Measurements from ENCODE around the gene SLC34A1.
A peak's percentile ranks its signal among the peaks of the same experiment; 100 is the strongest.

Gene SLC34A1

DNA sequence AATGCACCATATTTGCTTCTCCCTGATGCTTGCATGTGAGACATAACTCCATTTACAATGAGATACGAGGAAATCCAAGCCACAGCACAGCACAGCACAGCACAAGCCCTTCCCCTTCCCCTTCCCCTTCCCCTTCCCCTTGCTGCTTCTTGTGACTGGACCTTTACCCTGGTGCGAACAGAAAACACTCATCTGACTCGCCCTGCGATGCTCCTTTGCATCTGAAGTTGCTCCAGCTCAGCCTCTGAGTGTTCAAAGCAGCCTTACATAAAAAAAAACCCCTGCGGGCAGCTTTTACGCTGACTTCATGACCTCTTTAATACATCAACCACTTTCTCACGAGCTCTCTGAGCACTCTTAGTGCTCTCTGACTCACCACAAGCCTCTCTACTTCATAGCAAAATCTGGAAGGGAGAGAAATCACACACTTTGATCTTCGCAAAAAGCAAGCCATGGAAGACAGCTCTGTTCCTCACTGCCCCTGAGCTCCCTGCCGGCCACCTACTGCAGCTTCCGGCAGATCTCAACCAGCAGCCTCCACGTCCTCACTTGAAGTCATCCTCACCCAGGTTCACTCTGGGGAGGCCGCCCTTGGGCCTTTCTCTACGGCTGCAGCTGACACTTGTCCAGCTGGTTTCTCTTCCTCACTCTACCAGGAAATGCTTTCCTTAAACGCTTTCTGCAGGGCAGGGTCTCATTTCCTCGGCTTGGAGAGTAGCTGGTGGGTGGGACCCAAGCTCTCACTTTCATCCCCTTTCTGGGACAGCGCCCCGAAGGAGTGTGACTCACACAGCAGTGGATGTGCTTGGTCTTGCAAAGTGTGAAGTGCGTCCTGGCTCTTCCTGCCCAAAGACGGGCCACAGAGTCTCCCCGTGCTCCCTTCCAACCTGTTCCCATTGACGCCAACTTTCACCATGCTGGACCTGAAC lies 5.3 kb downstream of the SLC34A1 start:
- H3K4me3 ChIP-seq (ENCODE audit: low read length), result no peak overlapping the region
- peak; percentile 73 for DNase-seq (ENCODE audit: low read depth)

DNA sequence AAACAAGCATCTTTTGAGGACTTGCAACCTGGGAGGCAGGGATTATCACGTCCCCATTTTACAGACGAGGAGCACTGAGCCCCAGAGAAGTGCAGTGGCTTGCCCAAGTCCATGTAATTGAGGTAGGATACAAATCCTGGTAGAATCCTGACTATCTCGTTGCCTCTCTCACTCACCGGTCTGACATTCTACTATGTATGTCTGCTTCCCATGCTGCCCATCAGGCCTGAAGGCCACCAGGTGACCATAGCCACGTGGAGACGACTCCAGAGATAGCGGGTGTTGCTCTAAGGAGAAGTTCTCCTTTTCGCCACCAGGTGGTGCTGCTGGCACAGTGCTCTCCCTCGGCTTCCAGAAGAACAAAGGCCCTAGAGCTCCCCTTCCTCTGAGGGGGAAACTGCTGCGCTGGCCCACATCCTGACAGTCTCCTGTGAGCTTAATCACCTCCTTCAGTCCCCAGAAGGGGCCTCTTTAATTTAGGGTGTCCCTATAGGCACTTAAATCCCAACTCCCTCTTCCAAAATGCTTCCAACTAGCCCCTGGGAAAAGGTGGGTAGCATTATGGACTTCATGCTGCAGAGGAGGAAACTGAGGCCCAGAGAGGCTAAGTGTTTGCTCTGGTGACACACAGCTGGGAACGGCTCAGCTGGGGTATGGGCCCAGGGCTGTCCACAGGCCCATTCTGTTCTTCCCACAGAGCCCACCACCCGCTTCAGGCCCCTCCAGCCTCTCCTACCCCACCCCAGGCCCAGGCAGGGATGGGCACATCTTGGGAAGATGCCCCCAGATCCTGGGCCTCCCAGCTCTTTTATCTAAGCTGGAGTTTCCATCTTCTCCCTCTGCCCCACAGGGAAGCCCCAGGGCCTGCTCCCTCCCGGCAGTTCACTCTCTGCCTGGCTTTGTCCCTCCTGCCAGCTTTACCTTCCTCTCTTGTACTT lies 6.4 kb downstream of the SLC34A1 start:
- no peak overlapping the region for H3K4me3 ChIP-seq (ENCODE audit: low read length)
- peak; percentile 36 for DNase-seq (ENCODE audit: low read depth)
- TF ChIP-seq, protein P1, sequence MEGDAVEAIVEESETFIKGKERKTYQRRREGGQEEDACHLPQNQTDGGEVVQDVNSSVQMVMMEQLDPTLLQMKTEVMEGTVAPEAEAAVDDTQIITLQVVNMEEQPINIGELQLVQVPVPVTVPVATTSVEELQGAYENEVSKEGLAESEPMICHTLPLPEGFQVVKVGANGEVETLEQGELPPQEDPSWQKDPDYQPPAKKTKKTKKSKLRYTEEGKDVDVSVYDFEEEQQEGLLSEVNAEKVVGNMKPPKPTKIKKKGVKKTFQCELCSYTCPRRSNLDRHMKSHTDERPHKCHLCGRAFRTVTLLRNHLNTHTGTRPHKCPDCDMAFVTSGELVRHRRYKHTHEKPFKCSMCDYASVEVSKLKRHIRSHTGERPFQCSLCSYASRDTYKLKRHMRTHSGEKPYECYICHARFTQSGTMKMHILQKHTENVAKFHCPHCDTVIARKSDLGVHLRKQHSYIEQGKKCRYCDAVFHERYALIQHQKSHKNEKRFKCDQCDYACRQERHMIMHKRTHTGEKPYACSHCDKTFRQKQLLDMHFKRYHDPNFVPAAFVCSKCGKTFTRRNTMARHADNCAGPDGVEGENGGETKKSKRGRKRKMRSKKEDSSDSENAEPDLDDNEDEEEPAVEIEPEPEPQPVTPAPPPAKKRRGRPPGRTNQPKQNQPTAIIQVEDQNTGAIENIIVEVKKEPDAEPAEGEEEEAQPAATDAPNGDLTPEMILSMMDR (conservative IDR thresholded peaks at IDR 0.05; ENCODE audit: low read depth, low read length), result peak; percentile 92

More for the DNA sequence above, 5.3 kb downstream of the SLC34A1 start:
- TF ChIP-seq, protein P1 (conservative IDR thresholded peaks at IDR 0.05; ENCODE audit: low read depth, low read length), result no peak

DNA sequence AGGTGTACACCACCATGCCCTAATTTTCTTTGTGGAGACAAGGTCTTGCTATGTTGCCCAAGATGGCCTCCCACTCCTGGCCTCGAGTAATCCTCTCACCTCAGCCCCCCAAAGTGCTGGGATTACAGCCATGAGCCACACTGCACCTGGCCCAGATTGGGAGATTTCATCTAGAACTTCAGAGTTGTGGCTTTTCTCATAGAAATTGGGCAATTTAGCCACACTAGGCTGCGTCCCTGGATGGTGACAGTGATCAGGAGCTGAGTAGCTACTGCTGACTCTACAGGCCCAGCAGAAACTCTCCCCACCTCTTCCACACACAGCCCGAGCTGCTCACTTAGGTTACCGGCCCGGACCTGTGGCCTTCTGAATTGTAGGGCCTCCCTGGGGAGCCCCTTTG lies 8.5 kb downstream of the SLC34A1 start:
- no peak for DNase-seq (ENCODE audit: low read depth)
- H3K4me3 ChIP-seq (ENCODE audit: low read length), result no peak overlapping the region
- TF ChIP-seq, protein P1 (conservative IDR thresholded peaks at IDR 0.05; ENCODE audit: low read depth, low read length), result no peak

DNA sequence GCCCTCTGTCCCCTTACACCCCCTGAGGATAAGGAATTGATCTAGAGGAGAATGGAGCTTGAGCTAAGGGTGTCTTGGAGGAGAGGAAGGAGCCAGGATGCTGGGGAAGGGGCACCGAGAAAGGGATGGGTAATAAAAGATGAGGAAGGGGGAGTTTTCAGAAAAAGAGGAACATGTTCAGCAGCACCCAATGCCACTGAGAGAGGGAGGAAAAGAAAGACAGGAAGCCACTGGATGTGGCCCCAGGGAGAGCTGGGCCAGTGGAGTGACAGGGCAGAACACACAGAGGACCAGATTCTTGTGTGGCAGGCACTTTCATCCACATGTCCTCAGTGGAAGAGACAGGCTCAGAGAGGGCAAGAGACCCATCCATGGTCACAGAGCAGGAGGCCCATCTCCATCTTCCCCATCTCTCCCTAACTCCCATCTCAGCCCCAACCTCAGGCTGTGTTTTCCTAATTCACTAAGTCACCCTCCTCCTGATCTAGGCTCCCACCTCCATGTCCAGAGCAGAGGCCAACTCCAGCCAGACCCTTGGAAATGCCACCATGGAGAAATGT lies 9.1 kb downstream of the SLC34A1 start:
- H3K4me3 ChIP-seq (ENCODE audit: low read length), result no peak overlapping the region
- DNase-seq (ENCODE audit: low read depth), result no peak
- TF ChIP-seq, protein P1 (conservative IDR thresholded peaks at IDR 0.05; ENCODE audit: low read depth, low read length), result no peak

DNA sequence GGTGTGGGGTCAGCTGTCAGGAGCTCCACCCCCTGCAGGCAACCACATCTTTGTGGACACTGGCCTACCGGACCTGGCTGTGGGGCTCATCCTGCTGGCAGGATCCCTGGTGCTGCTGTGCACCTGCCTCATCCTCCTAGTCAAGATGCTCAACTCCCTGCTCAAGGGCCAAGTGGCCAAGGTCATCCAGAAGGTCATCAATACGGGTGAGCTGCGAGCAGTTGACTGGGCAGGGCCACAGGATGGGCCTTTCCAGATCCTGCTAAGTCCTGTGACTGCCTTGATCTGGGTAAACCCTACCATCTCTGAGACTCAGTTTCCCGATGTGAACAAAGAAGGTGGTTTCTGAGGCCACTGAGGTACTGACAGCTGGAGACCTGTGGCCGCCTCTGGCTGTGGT lies 9.8 kb downstream of the SLC34A1 start:
- no peak overlapping the region for H3K4me3 ChIP-seq (ENCODE audit: low read length)
- DNase-seq (ENCODE audit: low read depth), result no peak
- TF ChIP-seq, protein P1 (conservative IDR thresholded peaks at IDR 0.05; ENCODE audit: low read depth, low read length), result no peak

DNA sequence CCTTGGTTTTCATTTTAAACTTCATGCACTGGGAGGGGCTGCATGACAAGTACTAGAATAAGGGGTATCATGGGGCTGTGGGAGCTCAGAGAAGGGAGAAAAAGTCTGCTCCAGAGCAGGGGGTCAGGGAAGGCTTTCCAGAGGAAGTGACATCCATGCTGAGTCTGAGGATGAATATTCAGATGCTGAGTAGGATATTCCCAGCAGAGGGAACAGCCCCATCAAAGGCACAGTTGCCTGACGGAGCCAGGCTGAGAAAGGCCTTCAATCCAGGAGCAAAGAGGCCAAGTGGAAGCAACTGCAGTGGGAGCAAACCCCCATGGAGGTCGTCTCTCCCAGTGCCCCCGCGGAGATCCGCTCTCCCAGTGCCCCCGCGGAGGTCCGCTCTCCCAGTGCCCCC lies 11.8 kb downstream of the SLC34A1 start:
- TF ChIP-seq, protein P1 (conservative IDR thresholded peaks at IDR 0.05; ENCODE audit: low read depth, low read length), result no peak

More for the DNA sequence above, 11.8 kb downstream of the SLC34A1 start:
- DNase-seq (ENCODE audit: low read depth), result no peak
- H3K4me3 ChIP-seq (ENCODE audit: low read length), result no peak overlapping the region
